GM20000 (cell line): ENCODE data around the gene MAP3K14.

Source experiments
- DNase-seq: peaks from one replicate; pipeline ENCODE4 v3.0.0; 2012; ENCODE audit warnings: low spot score
- TF ChIP-seq, protein P1 (sequence below): IDR thresholded peaks from 2 replicates; pipeline ENCODE4 v1.5.1; 2012; ENCODE audit warnings: mild to moderate bottlenecking, control low read depth; ENCODE audit errors: extremely low read depth, missing control alignments

Gene MAP3K14

DNA sequence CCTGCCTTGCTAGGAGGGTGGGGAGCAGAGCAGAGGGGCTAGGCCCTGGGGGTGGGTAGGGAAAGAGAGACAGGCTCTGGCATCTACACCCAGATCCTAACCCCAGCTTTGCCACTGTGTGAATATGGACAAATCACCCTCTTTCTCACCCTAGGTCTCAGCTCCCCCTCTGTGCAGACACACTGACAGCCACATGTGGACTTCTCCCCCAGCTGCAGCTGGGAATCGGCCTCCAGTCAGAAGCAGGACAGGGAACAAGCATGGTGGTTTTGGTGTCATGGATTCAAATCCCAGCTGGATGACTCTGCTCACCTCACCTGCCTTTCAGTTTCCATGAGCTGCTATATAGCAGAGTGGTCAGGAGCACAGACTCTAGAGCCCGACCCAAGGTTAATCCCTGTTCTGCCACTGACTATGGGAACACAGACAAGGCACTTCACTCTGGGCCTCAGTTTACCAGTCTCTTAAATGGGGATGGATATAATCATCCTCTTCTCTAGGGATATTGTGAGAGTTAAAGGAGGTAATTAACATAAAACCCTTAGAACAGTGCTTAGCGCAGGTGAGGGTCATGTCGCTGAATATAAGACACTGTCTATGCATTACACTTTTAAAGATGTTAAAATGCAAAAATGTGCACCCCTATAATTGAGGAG lies 26.2 kb upstream of the MAP3K14 start:
- DNase-seq, result no peak
- TF ChIP-seq, protein P1, sequence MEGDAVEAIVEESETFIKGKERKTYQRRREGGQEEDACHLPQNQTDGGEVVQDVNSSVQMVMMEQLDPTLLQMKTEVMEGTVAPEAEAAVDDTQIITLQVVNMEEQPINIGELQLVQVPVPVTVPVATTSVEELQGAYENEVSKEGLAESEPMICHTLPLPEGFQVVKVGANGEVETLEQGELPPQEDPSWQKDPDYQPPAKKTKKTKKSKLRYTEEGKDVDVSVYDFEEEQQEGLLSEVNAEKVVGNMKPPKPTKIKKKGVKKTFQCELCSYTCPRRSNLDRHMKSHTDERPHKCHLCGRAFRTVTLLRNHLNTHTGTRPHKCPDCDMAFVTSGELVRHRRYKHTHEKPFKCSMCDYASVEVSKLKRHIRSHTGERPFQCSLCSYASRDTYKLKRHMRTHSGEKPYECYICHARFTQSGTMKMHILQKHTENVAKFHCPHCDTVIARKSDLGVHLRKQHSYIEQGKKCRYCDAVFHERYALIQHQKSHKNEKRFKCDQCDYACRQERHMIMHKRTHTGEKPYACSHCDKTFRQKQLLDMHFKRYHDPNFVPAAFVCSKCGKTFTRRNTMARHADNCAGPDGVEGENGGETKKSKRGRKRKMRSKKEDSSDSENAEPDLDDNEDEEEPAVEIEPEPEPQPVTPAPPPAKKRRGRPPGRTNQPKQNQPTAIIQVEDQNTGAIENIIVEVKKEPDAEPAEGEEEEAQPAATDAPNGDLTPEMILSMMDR, result no peak

DNA sequence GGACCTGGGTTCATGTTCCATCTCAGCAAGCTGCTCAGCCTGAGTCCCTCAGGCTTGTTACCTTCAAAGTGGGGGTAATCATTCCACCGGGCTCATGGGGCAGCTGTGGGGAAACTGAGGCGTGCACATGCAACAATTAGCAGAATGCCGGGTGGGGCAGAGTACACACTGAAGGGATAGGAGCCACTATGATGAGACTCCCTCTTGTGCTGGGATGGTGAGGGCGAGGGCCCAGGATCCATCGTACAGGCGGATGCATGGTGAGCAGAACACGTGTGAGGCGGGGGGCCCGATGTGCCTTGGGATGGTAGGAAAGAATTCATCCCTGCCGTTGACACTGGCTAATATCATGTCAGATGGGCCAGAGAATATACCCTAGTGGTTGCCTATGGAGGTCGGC lies 25.5 kb upstream of the MAP3K14 start:
- TF ChIP-seq, protein P1, result no peak
- no peak for DNase-seq

DNA sequence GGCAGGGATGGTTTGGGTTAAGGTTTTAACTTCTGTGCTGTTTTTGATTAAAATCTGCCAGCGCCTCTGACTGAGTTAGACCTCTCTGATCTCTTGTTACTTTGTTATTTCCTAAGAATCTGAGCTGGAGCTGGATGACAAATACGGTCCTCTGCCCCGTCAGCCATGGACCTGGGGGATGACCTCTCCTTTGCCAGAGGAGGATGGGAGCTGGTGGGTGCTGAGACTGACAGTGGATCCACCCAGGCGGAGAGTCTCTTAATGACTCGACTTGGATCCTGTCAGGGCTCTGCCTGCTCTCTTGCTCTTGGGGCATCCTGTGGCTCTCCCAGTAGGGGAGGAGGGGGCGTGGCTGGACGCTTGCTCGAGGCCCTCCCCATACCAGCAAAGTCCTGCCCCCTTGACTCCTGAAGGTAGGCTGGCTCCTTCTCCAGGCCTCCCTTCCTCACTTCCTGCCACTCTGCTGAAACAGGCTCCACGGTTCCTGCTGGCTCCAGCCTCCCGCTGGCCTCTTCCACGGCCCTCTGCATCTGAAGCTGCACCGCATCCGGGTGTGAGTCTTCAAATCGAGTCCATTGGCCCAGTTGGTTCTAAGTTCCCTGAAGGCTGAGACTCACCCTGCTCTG lies 24.8 kb upstream of the MAP3K14 start:
- TF ChIP-seq, protein P1, result no peak
- DNase-seq, result no peak

DNA sequence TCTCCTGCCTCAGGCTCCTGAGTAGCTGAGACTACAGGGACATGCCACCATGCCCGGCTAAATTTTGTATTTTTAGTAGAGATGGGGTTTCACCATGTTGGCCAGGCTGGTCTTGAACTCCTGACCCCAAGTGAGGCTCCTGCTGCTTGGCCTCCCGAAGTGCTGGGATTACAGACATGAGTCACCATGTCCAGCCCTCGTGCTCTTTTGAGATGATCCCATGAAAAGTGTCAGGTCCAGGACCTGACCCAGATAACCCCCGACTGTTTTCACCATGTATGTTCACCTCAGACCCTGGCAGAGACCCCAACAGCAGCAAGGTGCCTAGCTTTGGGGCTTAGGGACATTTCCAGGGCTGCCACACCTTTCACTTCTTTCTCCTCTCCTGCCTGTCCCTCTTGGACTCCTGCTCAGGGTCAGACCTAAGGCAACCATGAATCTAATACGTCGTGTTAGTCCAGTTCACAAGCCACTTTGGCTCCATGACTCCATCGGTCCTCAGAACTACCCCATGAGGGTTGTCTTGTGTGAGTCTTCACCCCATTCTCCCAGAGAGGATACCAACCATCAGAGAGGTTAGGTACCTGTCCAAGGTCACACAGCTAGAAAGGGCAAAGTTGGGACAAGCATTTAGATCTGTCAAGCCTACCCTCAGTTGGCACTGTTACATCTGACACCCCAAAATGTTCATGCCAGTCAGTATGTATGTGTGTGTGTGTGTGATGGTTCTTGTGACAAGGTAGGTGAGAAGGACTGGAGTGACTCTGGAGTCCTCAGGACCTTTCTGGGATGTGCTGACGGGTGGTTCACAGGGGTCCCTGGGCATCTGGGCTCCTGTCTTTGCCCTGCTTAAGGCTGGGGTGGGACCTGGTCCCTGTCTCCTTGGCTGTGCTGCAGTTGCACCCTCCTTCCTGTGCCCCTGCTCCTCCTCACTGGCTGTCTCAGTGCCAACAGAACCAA lies 23.1 kb upstream of the MAP3K14 start:
- DNase-seq, result no peak
- TF ChIP-seq, protein P1, result no peak

DNA sequence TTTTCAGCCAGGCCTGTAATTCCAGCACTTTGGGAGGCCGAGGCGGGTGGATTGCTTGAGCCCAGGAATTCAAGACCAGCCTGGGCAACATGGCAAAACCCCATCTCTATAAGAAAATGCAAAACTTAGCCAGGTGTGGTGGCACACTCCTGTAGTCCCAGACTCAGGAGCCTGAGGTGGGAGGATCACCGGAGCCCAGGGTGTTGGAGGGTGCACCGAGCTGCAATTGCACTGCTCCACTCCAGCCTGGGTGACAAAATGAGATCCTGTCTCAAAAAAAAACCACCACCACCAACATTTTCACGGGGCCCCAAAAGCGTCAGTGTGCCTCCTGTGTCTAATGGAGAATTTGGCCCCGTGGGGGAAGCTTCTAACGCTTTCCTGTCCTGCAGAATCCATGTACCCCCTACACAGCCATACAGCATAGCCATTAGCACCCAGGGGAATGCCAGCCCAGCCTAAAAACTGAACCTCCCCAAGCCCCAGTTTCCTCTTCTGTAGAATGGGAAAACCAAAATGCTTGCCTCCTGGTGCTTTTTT lies 22.2 kb upstream of the MAP3K14 start:
- no peak for DNase-seq
- TF ChIP-seq, protein P1, result no peak

DNA sequence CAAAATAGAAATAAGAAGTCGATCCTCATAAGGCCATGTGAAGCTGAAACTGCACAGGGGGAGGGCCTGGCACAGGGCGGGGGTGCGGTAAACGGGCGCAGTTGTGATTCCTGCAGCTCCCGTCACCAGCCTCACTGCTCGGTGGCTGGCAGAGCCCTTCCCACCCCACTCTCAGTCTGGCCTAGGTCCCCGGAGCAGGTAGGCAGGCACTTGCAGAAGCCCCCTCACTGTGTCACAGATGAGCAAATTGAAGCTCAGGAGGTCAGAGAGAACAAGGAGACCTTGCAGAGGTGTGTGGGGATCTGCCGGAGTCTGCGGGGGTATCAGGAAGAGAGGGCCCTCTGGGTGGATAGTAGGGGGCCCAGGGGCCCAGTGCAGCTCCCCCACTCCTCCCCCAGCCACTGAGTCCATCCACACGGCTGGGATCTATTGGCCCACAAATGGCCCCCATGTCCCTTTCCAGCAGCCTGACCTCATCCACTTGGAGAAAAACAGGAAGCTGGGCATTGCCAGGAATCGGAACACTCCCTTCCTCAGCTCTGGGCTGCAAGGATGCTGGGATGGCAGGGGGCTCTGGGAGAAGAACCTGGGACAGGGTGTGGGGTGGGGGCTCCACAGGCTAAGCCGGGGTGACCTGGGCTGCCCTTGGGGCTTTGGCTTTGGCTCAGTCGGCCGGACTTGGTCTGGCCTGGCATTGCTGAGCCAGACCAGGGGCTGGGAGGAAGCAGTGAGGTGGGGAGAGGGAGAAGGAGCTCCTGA lies 21.4 kb upstream of the MAP3K14 start:
- TF ChIP-seq, protein P1, result no peak
- DNase-seq, result no peak
